ENCODE data around the gene KPNA3. TPM values are rescaled to one million over a fixed set of nuclear protein-coding genes. Genes with fewer than 3 reads are reported as not detected.

KPNA3 gene
- total and polyA plus RNA-seq, 4 donors = 10.9 to 22.0 (median 16.6) TPM

- no peak overlapping the region for H3K9ac ChIP-seq (ENCODE audit: low read depth in 1 of 2, low read length in 2 of 2)
- no peaks in the 10 kb centered on the region for H3K27me3 ChIP-seq (ENCODE audit: control insufficient read depth in 4 of 4, insufficient read depth in 4 of 4, low read length in 3 of 4)
- H3K4me3 ChIP-seq (ENCODE audit: low read depth in 1 of 3, low read length in 3 of 3) = no peak overlapping the region
- no peak overlapping the region for H3K27ac ChIP-seq (ENCODE audit: low read depth in 1 of 2, low read length in 2 of 2)
- no peaks in the 10 kb centered on the region for H3K9me3 ChIP-seq (ENCODE audit: control insufficient read depth in 4 of 4, low read length in 3 of 4)
- H3K36me3 ChIP-seq (ENCODE audit: control insufficient read depth in 4 of 4, insufficient read depth in 3 of 4, low read depth in 1 of 4, low read length in 3 of 4) = peaks cover 2 to 22% (median 17%) of the 10 kb centered on the region in 4 donors
- TF ChIP-seq FOXA1 (IDR thresholded peaks at IDR 0.05) = no peak
- TF ChIP-seq HNF4A (conservative IDR thresholded peaks at IDR 0.05) = no peak
- no peak for TF ChIP-seq HNF4G (IDR thresholded peaks at IDR 0.05)
- no peak for TF ChIP-seq RXRA (IDR thresholded peaks at IDR 0.05)
- no peak for TF ChIP-seq EGR1 (IDR thresholded peaks at IDR 0.05; ENCODE audit: low read depth in 2 of 2)
- TF ChIP-seq JUND (IDR thresholded peaks at IDR 0.05) = no peak
- TF ChIP-seq TAF1 (conservative IDR thresholded peaks at IDR 0.05) = no peak
- no peak for TF ChIP-seq GABPA (IDR thresholded peaks at IDR 0.05 in 1 of 2, conservative IDR thresholded peaks at IDR 0.05 in 1 of 2)
- TF ChIP-seq RAD21 (IDR thresholded peaks at IDR 0.05) = no peak
- no peak for TF ChIP-seq YY1 (IDR thresholded peaks at IDR 0.05)
- TF ChIP-seq ATF3 (IDR thresholded peaks at IDR 0.05) = no peak
- no peak for TF ChIP-seq CTCF (IDR thresholded peaks at IDR 0.05; ENCODE audit: low read depth, low read length, missing input control)
- no peak for TF ChIP-seq MAX (IDR thresholded peaks at IDR 0.05)
- no peak for TF ChIP-seq NR2F2 (IDR thresholded peaks at IDR 0.05)
- no peak for TF ChIP-seq ZBTB33 (IDR thresholded peaks at IDR 0.05)
- no peaks in the 10 kb centered on the region for H3K4me1 ChIP-seq (ENCODE audit: control insufficient read depth in 4 of 4, insufficient read depth in 4 of 4, low read length in 3 of 4)
- no peak for DNase-seq (ENCODE audit: low spot score)
These were observed 91.0 kb downstream of the KPNA3 start for GRCh38 chr13:49701491-49701890.

GRCh38 chr13:49697468-49697867 is 95.0 kb downstream of the KPNA3 start:
- TF ChIP-seq HNF4A (conservative IDR thresholded peaks at IDR 0.05) (no peak), EGR1 (IDR thresholded peaks at IDR 0.05; ENCODE audit: low read depth in 2 of 2) (no peak), JUND (IDR thresholded peaks at IDR 0.05) (no peak), MAX (IDR thresholded peaks at IDR 0.05) (no peak), FOXA2 (IDR thresholded peaks at IDR 0.05) (no peak), YY1 (IDR thresholded peaks at IDR 0.05) (no peak), HNF4G (IDR thresholded peaks at IDR 0.05) (no peak), SP1 (IDR thresholded peaks at IDR 0.05) (no peak), ZBTB33 (IDR thresholded peaks at IDR 0.05) (no peak), CTCF (IDR thresholded peaks at IDR 0.05; ENCODE audit: low read depth, low read length, missing input control) (no peak), RAD21 (IDR thresholded peaks at IDR 0.05) (no peak), GABPA (IDR thresholded peaks at IDR 0.05 in 1 of 2, conservative IDR thresholded peaks at IDR 0.05 in 1 of 2) (no peak), FOXA1 (IDR thresholded peaks at IDR 0.05) (no peak), REST (IDR thresholded peaks at IDR 0.05) (no peak)
- 97% methylated on average over 3 of the region's 3 CpGs for WGBS
- Histone ChIP-seq H3K36me3 (ENCODE audit: control insufficient read depth in 4 of 4, insufficient read depth in 3 of 4, low read depth in 1 of 4, low read length in 3 of 4) (peaks cover 2 to 13% (median 7%) of the 10 kb centered on the region in 4 donors), H3K9ac (ENCODE audit: low read depth in 1 of 2, low read length in 2 of 2) (no peak overlapping the region), H3K4me1 (ENCODE audit: control insufficient read depth in 4 of 4, insufficient read depth in 4 of 4, low read length in 3 of 4) (no peaks in the 10 kb centered on the region), H3K4me3 (ENCODE audit: low read depth in 1 of 3, low read length in 3 of 3) (no peak overlapping the region), H3K9me3 (ENCODE audit: control insufficient read depth in 4 of 4, low read length in 3 of 4) (no peaks in the 10 kb centered on the region), H3K27me3 (ENCODE audit: control insufficient read depth in 4 of 4, insufficient read depth in 4 of 4, low read length in 3 of 4) (no peaks in the 10 kb centered on the region), H3K27ac (ENCODE audit: low read depth in 1 of 2, low read length in 2 of 2) (no peak overlapping the region)
- DNase-seq (ENCODE audit: low spot score) = no peak

Data from liver (tissue), 9 donors.